NCI-H1436 treated with DMSO at 0.1 percent for 48 hours (cell line): ENCODE measurements around the gene ZNF789.
"Not testable (repeated sequence)": the region's sequence is repeated elsewhere in the genome, so short reads cannot be mapped to it uniquely, and the experiment has no call there.

Experiments used
- DNase-seq: peaks from one replicate; lab custom pipeline; 2025; lab: John Stamatoyannopoulos, UW

ZNF789 gene

GRCh38 chr7:99457650-99458493, 14.8 kb upstream of the ZNF789 start:
- DNase-seq, result no peak

GRCh38 chr7:99459087-99459486, 13.6 kb upstream of the ZNF789 start:
- DNase-seq, result no peak

GRCh38 chr7:99460651-99461050, 12.0 kb upstream of the ZNF789 start:
- no peak for DNase-seq

GRCh38 chr7:99461221-99461620, 11.5 kb upstream of the ZNF789 start:
- no peak for DNase-seq

- no peak for DNase-seq
Measured at GRCh38 chr7:99465421-99465768, 7.3 kb upstream of the ZNF789 start.

- DNase-seq, result no peak
Measured at GRCh38 chr7:99468336-99468918, 4.3 kb upstream of the ZNF789 start.

- DNase-seq, result no peak
Measured at GRCh38 chr7:99469381-99470065, 3.2 kb upstream of the ZNF789 start.

GRCh38 chr7:99473315-99473596, 566 bp downstream of the ZNF789 start:
- no peak for DNase-seq

- no peak for DNase-seq
Measured at GRCh38 chr7:99476107-99476506, 3.4 kb downstream of the ZNF789 start.

GRCh38 chr7:99478464-99479440, 6.1 kb downstream of the ZNF789 start:
- no peak for DNase-seq

- DNase-seq, result no peak
Measured at GRCh38 chr7:99485094-99485493, 12.4 kb downstream of the ZNF789 start.

GRCh38 chr7:99489235-99489634, 16.5 kb downstream of the ZNF789 start:
- no peak for DNase-seq

GRCh38 chr7:99490878-99491277, 18.2 kb downstream of the ZNF789 start:
- no peak for DNase-seq

GRCh38 chr7:99493823-99494222, 21.1 kb downstream of the ZNF789 start:
- DNase-seq, result no peak

- DNase-seq, result no peak
Measured at GRCh38 chr7:99497766-99498545, 25.3 kb downstream of the ZNF789 start.

GRCh38 chr7:99498546-99498944, 25.9 kb downstream of the ZNF789 start:
- DNase-seq, result no peak

- no peak for DNase-seq
Measured at GRCh38 chr7:99499371-99499720, 26.7 kb downstream of the ZNF789 start.

- DNase-seq, result peak; percentile 65
Measured at GRCh38 chr7:99499721-99500636, 27.3 kb downstream of the ZNF789 start, which contains the start of gene ZNF394. TSS of gene ZNF394 (minus strand) at chr7:99500281. CDS start at chr7:99500093, 188 bp downstream.

- no peak for DNase-seq
Measured at GRCh38 chr7:99500637-99501009, 27.9 kb downstream of the ZNF789 start.

- not testable (repeated sequence) for DNase-seq
Measured at GRCh38 chr7:99501236-99501635, 28.5 kb downstream of the ZNF789 start.

- no peak for DNase-seq
Measured at GRCh38 chr7:99504281-99504602, 31.6 kb downstream of the ZNF789 start.
